CD4-positive, alpha-beta T cell (primary cell): ENCODE results near the gene HCAR2. TPM values are rescaled to one million over a fixed set of nuclear protein-coding genes. Genes with fewer than 3 reads are reported as not detected.
"Not testable (repeated sequence)": the region's sequence is repeated elsewhere in the genome, so short reads cannot be mapped to it uniquely, and the experiment has no call there.

ENCODE experiments used
- ATAC-seq: fragments of 200-7000 bp; cut with Tn5 transposase; one replicate; pipeline ENCODE4 v1.10.0; 2022; ENCODE audit warnings: mild to moderate bottlenecking; ENCODE audit not compliant: poor library complexity
- CTCF ChIA-PET: fragments of 350-600 bp; sonication (Branson Sonifier 250); formaldehyde crosslinking; loops from one replicate; lab custom pipeline; 2021; ENCODE audit warnings: antibody characterized with exemption, inconsistent platforms; lab: Charles Lee
- POLR2A ChIA-PET: fragments of 350-600 bp; sonication (Branson Sonifier 250); formaldehyde crosslinking; loops from one replicate; lab custom pipeline; 2021; ENCODE audit warnings: antibody characterized with exemption, inconsistent platforms; lab: Charles Lee
- DNase-seq, 14 experiments: peaks; one replicate each; pipeline ENCODE4 v3.0.0-alpha.2; 2013 to 2020; ENCODE audit warnings: mixed read lengths in 2 of 14
- H3K27ac ChIP-seq, 2 donors: one replicate each; pipeline versions ENCODE4 v1.5.1 to v1.7.0; 2013; ENCODE audit warnings: low read length in 2 of 2, low read depth in 1 of 2, mild to moderate bottlenecking in 1 of 2
- H3K27me3 ChIP-seq, 2 experiments: 1 replicate in 1 of 2; 2 replicates in 1 of 2; pipeline versions ENCODE4 v1.6.1 to v1.7.0; 2013; ENCODE audit warnings: low read length in 2 of 2, control low read depth in 1 of 2, mild to moderate bottlenecking in 1 of 2, moderate library complexity in 1 of 2; ENCODE audit not compliant: insufficient read depth in 2 of 2, control insufficient read depth in 1 of 2
- H3K36me3 ChIP-seq: one replicate; pipeline ENCODE4 v1.6.1; 2013; ENCODE audit warnings: low read length, control low read depth; ENCODE audit not compliant: insufficient read depth
- H3K4me1 ChIP-seq: one replicate; pipeline ENCODE4 v1.6.1; 2013; ENCODE audit warnings: low read length, control low read depth; ENCODE audit not compliant: insufficient read depth
- H3K4me3 ChIP-seq: one replicate; pipeline ENCODE4 v1.5.1; 2013; ENCODE audit warnings: mild to moderate bottlenecking, low read length, moderate library complexity
- H3K9me3 ChIP-seq, 2 experiments: 1 replicate in 1 of 2; 2 replicates in 1 of 2; pipeline versions ENCODE4 v1.6.1 to v1.7.0; 2013; ENCODE audit warnings: low read length in 2 of 2, mild to moderate bottlenecking in 2 of 2, control low read depth in 1 of 2, moderate library complexity in 1 of 2; ENCODE audit not compliant: control insufficient read depth in 1 of 2, insufficient read depth in 1 of 2
- H3K27ac Mint-ChIP-seq: one replicate; pipeline ENCODE4 v1.8.0; 2020; ENCODE audit warnings: mixed read lengths
- H3K27me3 Mint-ChIP-seq: one replicate; pipeline ENCODE4 v1.8.0; 2021; ENCODE audit warnings: mixed read lengths
- H3K36me3 Mint-ChIP-seq: one replicate; pipeline ENCODE4 v1.8.0; 2021; ENCODE audit warnings: low read depth, mixed read lengths
- H3K4me1 Mint-ChIP-seq: one replicate; pipeline ENCODE4 v1.8.0; 2021; ENCODE audit warnings: low read depth, mixed read lengths
- H3K4me3 Mint-ChIP-seq: one replicate; pipeline ENCODE4 v1.8.0; 2020; ENCODE audit warnings: mild to moderate bottlenecking, mixed read lengths
- H3K9me3 Mint-ChIP-seq: one replicate; pipeline ENCODE4 v1.8.0; 2020; ENCODE audit warnings: mixed read lengths
- CTCF ChIP-seq: fragments of 200-600 bp; IDR thresholded peaks from one replicate; pipeline ENCODE4 v1.8.0; 2022; ENCODE audit warnings: antibody characterized with exemption, mild to moderate bottlenecking
- intact Hi-C, 2 experiments: fragments of 100-400 bp; cut with DNase I in 1 of 2; cut with micrococcal nuclease in 1 of 2; formaldehyde crosslinking; loops; one replicate each; pipeline versions ENCODE4 v1.15.1 to v1.9.0; 2023 to 2025; cut with DNase I, micrococcal nuclease
- total RNA-seq, 174 experiments: library from RNA in 2 of 174; stranded (reverse) in 2 of 174; gene quantifications; one replicate each; pipeline ENCODE4 v1.2.3 and lab custom pipeline; 2021 to 2026

Gene HCAR2
- total RNA-seq, 2 experiments from 2014 or later = 0.19 to 0.39 TPM

DNA sequence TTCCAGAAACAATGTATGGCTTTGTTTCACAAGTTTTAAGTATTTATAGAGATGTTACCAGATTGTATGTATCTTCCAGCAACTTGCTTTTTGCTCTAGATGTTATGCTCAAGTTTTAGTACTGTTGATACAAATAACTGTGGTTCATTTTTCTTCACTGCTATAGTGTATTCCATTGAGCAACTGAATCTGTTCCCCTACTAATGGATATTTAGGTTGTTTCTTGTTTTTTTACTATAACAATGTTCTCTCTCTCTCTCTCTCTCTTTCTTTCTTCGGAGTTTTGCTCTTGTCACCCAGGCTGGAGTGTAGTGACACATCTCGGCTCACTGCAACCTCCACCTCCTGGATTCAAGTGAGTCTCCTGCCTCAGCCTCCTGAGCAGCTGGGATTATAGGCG, 16.6 kb downstream of the HCAR2 start:
- Histone ChIP-seq H3K27me3 (no peaks in the 10 kb centered on the region), H3K4me1 (peaks cover 2% of the 10 kb centered on the region), H3K4me3 (no peak overlapping the region), H3K27ac (no peak overlapping the region), H3K9me3 (no peaks in the 10 kb centered on the region), H3K36me3 (no peaks in the 10 kb centered on the region)
- no peaks in the 10 kb centered on the region for H3K9me3 Mint-ChIP-seq
- H3K27me3 Mint-ChIP-seq = no peaks in the 10 kb centered on the region
- DNase-seq (no peak), ATAC-seq (no peak)
- TF ChIP-seq CTCF = no peak
- ChIA-PET CTCF (no interaction called here), POLR2A (no interaction called here)
- intact Hi-C loops = no loop called here
- no peaks in the 10 kb centered on the region for H3K36me3 Mint-ChIP-seq
- no peak overlapping the region for H3K4me3 Mint-ChIP-seq
- no peaks in the 10 kb centered on the region for H3K4me1 Mint-ChIP-seq
- no peak overlapping the region for H3K27ac Mint-ChIP-seq

- intact Hi-C loops = no loop called here
- Mint-ChIP-seq H3K4me1 (no peaks in the 10 kb centered on the region), H3K27ac (no peak overlapping the region), H3K27me3 (no peaks in the 10 kb centered on the region), H3K4me3 (no peak overlapping the region), H3K9me3 (no peaks in the 10 kb centered on the region), H3K36me3 (no peaks in the 10 kb centered on the region)
- ATAC-seq (no peak), DNase-seq (no peak)
- POLR2A ChIA-PET = no interaction called here
- Histone ChIP-seq H3K27ac (no peak overlapping the region), H3K9me3 (no peaks in the 10 kb centered on the region), H3K4me1 (no peaks in the 10 kb centered on the region), H3K4me3 (no peak overlapping the region), H3K36me3 (no peaks in the 10 kb centered on the region), H3K27me3 (no peaks in the 10 kb centered on the region)
- CTCF ChIA-PET = no interaction called here
- TF ChIP-seq CTCF = no peak
Measured at GRCh38 chr12:122684297-122684813, 18.8 kb downstream of the HCAR2 start.

DNA sequence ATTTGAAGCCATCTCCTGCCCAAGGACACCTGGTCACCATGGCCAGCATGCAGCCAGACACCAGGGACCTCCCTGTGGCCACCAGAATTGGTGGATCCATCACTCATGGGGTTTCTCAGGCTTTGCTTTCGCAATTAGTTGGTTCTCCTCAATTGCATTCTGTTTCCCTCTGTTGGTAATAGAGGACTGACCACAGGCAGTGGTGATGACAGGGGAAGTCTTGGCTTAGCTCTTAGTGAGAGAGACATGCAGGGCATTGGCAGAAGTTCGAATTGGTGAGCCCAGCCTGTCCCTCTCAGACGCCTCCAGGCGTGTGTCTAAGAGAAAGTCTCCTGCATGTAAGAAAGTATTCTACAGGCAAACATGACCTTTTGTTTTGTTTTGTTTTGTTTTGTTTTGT, 21.3 kb downstream of the HCAR2 start:
- no peak for TF ChIP-seq CTCF

DNA sequence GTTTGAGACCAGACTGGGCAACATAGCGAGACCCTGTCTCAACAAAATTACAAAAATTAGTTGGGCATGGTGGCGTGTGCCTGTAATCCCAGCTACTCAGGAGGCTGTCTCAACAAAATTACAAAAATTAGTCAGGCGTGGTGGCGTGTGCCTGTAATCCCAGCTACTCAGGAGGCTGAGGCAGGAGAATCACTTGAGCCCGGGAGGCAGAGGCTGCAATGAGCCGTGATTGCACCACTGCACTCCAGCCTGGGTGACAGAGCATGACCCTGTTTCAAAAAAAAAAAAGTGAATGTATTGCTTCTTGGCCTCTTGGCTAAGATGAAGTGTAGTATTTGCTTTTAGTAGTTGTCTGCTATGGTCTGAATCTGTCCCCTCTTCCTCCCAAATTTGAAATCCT, 22.2 kb downstream of the HCAR2 start:
- H3K4me3 Mint-ChIP-seq, H3K9me3 ChIP-seq, H3K36me3 ChIP-seq, H3K4me3 ChIP-seq, POLR2A ChIA-PET, intact Hi-C loops, H3K27me3 ChIP-seq, H3K27ac Mint-ChIP-seq, H3K27me3 Mint-ChIP-seq, H3K4me1 Mint-ChIP-seq, H3K9me3 Mint-ChIP-seq, CTCF ChIA-PET, ATAC-seq, DNase-seq, H3K4me1 ChIP-seq, H3K36me3 Mint-ChIP-seq, H3K27ac ChIP-seq: not testable (repeated sequence)

More for the DNA sequence above, 21.3 kb downstream of the HCAR2 start:
- CTCF ChIA-PET = no interaction called here
- Histone ChIP-seq H3K4me1 (no peaks in the 10 kb centered on the region), H3K27me3 (no peaks in the 10 kb centered on the region), H3K9me3 (no peaks in the 10 kb centered on the region), H3K27ac (no peak overlapping the region), H3K36me3 (no peaks in the 10 kb centered on the region), H3K4me3 (no peak overlapping the region)
- POLR2A ChIA-PET = no interaction called here
- Mint-ChIP-seq H3K4me3 (no peak overlapping the region), H3K9me3 (no peaks in the 10 kb centered on the region), H3K36me3 (no peaks in the 10 kb centered on the region), H3K4me1 (no peaks in the 10 kb centered on the region), H3K27ac (no peak overlapping the region), H3K27me3 (no peaks in the 10 kb centered on the region)
- ATAC-seq (no peak), DNase-seq (peak in 3 of 14 experiments; percentile 7 to 47 (median 29))
- intact Hi-C loops = no loop called here

GRCh38 chr12:122676781-122677180, 26.4 kb downstream of the HCAR2 start:
- intact Hi-C loops, H3K4me3 ChIP-seq, H3K36me3 ChIP-seq, H3K36me3 Mint-ChIP-seq, H3K27ac Mint-ChIP-seq, H3K27me3 ChIP-seq, ATAC-seq, DNase-seq, H3K9me3 ChIP-seq, H3K4me3 Mint-ChIP-seq, H3K4me1 Mint-ChIP-seq, H3K9me3 Mint-ChIP-seq, CTCF ChIA-PET, POLR2A ChIA-PET, H3K27me3 Mint-ChIP-seq, H3K4me1 ChIP-seq, H3K27ac ChIP-seq: not testable (repeated sequence)
